ENCODE measurements around the gene SLC66A1. TPM values are rescaled to one million over a fixed set of nuclear protein-coding genes. Genes with fewer than 3 reads are reported as not detected.
A peak's percentile ranks its signal among the peaks of the same experiment; 100 is the strongest.
"Not testable (repeated sequence)": the region's sequence is repeated elsewhere in the genome, so short reads cannot be mapped to it uniquely, and the experiment has no call there.

SLC66A1 gene
- total RNA-seq (2014; rRNA removed; shearing (Covaris generic)), result 17.5 and 25.2 TPM in 2 replicates

- DNase-seq (ENCODE audit: low read depth), result peak; percentile 96
Measured at GRCh38 chr1:19311931-19312781, at the start of gene SLC66A1, which contains the start of gene AKR7A2. TSS of gene SLC66A1 (plus strand) at chr1:19312326. CDS start at chr1:19317678, 5,352 bp downstream. TSS of gene AKR7A2 (minus strand) at chr1:19312144. CDS start at chr1:19312124, 20 bp downstream.

GRCh38 chr1:19262744-19263143, 49.4 kb upstream of the SLC66A1 start:
- DNase-seq (ENCODE audit: low read depth), result no peak

- DNase-seq (ENCODE audit: low read depth), result no peak
Measured at GRCh38 chr1:19268445-19268844, 43.7 kb upstream of the SLC66A1 start.

GRCh38 chr1:19269427-19270342, 42.4 kb upstream of the SLC66A1 start:
- DNase-seq (ENCODE audit: low read depth), result not testable (repeated sequence)

GRCh38 chr1:19270343-19270730, 41.8 kb upstream of the SLC66A1 start:
- DNase-seq (ENCODE audit: low read depth), result not testable (repeated sequence)

GRCh38 chr1:19272064-19272463, 40.1 kb upstream of the SLC66A1 start:
- DNase-seq (ENCODE audit: low read depth), result no peak

GRCh38 chr1:19273106-19273843, 38.9 kb upstream of the SLC66A1 start:
- no peak for DNase-seq (ENCODE audit: low read depth)

- DNase-seq (ENCODE audit: low read depth), result not testable (repeated sequence)
Measured at GRCh38 chr1:19273844-19274531, 38.1 kb upstream of the SLC66A1 start.

- no peak for DNase-seq (ENCODE audit: low read depth)
Measured at GRCh38 chr1:19274636-19275035, 37.5 kb upstream of the SLC66A1 start.

- no peak for DNase-seq (ENCODE audit: low read depth)
Measured at GRCh38 chr1:19283891-19284290, 28.2 kb upstream of the SLC66A1 start.

GRCh38 chr1:19284881-19285280, 27.2 kb upstream of the SLC66A1 start:
- DNase-seq (ENCODE audit: low read depth), result no peak

GRCh38 chr1:19285366-19285765, 26.8 kb upstream of the SLC66A1 start:
- not testable (repeated sequence) for DNase-seq (ENCODE audit: low read depth)

- DNase-seq (ENCODE audit: low read depth), result not testable (repeated sequence)
Measured at GRCh38 chr1:19285807-19286206, 26.3 kb upstream of the SLC66A1 start.

- no peak for DNase-seq (ENCODE audit: low read depth)
Measured at GRCh38 chr1:19287436-19288185, 24.5 kb upstream of the SLC66A1 start.

- peak; percentile 8 for DNase-seq (ENCODE audit: low read depth)
Measured at GRCh38 chr1:19288324-19289241, 23.5 kb upstream of the SLC66A1 start, which contains the start of gene AKR7A3. TSS of gene AKR7A3 (minus strand) at chr1:19288770. CDS start at chr1:19288709, 61 bp downstream.

- no peak for DNase-seq (ENCODE audit: low read depth)
Measured at GRCh38 chr1:19289244-19289643, 22.9 kb upstream of the SLC66A1 start.

- DNase-seq (ENCODE audit: low read depth), result no peak
Measured at GRCh38 chr1:19294638-19295037, 17.5 kb upstream of the SLC66A1 start.

GRCh38 chr1:19300211-19300610, 11.9 kb upstream of the SLC66A1 start:
- no peak for DNase-seq (ENCODE audit: low read depth)

- DNase-seq (ENCODE audit: low read depth), result not testable (repeated sequence)
Measured at GRCh38 chr1:19304081-19304480, 8.0 kb upstream of the SLC66A1 start.
